ENCODE data around the gene PHF1. TPM values are rescaled to one million over a fixed set of nuclear protein-coding genes. Genes with fewer than 3 reads are reported as not detected.
"Not testable (repeated sequence)": the region's sequence is repeated elsewhere in the genome, so short reads cannot be mapped to it uniquely, and the experiment has no call there.

PHF1 gene
- total and polyA plus RNA-seq, 10 donors: 83.0 to 181 (median 105) TPM

- no peak for DNase-seq
- intact Hi-C loops (cut with DNase I; ENCODE audit: low total_unique reads): no loop called here
These were observed 17.8 kb upstream of the PHF1 start for GRCh38 chr6:33392979-33393378.

GRCh38 chr6:33397541-33397940 is 13.3 kb upstream of the PHF1 start:
- TF ChIP-seq CTCF (IDR thresholded peaks at IDR 0.05 in 8 of 11, conservative IDR thresholded peaks at IDR 0.05 in 3 of 11): no peak
- intact Hi-C loops (cut with DNase I; ENCODE audit: low total_unique reads): no loop called here
- Histone ChIP-seq H3K4me3 (no peak overlapping the region), H3K27ac (no peak overlapping the region), H3K27me3 (replicated peaks in 1 of 7) (no peaks in the 10 kb centered on the region), H3K9me3 (no peaks in the 10 kb centered on the region), H3K4me1 (peaks cover 0 to 20% (median 8%) of the 10 kb centered on the region in 6 donors), H3K36me3 (peaks cover 0 to 32% (median 0%) of the 10 kb centered on the region in 6 donors)
- no peak for DNase-seq
- WGBS, 5 donors: 84 to 100% (median 91%) methylated on average over 1 of the region's 1 CpG

More at GRCh38 chr6:33392979-33393378, 17.8 kb upstream of the PHF1 start:
- Histone ChIP-seq H3K27me3 (replicated peaks in 1 of 7) (no peaks in the 10 kb centered on the region), H3K27ac (no peak overlapping the region), H3K4me3 (peak overlapping the region in 3 of 8 donors; percentile 56 to 74 (median 60)), H3K4me1 (peaks cover 5 to 43% (median 29%) of the 10 kb centered on the region in 6 donors), H3K36me3 (no peaks in the 10 kb centered on the region), H3K9me3 (no peaks in the 10 kb centered on the region)
- TF ChIP-seq POLR2AphosphoS5 (IDR thresholded peaks at IDR 0.05) (no peak), CTCF (IDR thresholded peaks at IDR 0.05 in 8 of 11, conservative IDR thresholded peaks at IDR 0.05 in 3 of 11) (no peak), POLR2A (IDR thresholded peaks at IDR 0.05) (no peak)
- 47 to 60% (median 54%) methylated on average over 3 of the region's 3 CpGs for WGBS, 5 donors

- peaks cover 0 to 42% (median 0%) of the 10 kb centered on the region in 6 donors for H3K36me3 ChIP-seq
- 95 to 100% (median 97%) methylated on average over 3 of the region's 3 CpGs for WGBS, 5 donors
- intact Hi-C loops (cut with DNase I; ENCODE audit: low total_unique reads); H3K27me3 ChIP-seq (replicated peaks in 1 of 7); H3K4me3 ChIP-seq; DNase-seq; H3K27ac ChIP-seq; H3K9me3 ChIP-seq; H3K4me1 ChIP-seq: not testable (repeated sequence)
These were observed 12.2 kb upstream of the PHF1 start for GRCh38 chr6:33398601-33399000.

GRCh38 chr6:33399881-33400280 is 10.9 kb upstream of the PHF1 start:
- intact Hi-C loops (cut with DNase I; ENCODE audit: low total_unique reads); H3K9me3 ChIP-seq; DNase-seq; H3K4me1 ChIP-seq; H3K27ac ChIP-seq; H3K27me3 ChIP-seq (replicated peaks in 1 of 7); H3K4me3 ChIP-seq: not testable (repeated sequence)
- 94 to 99% (median 98%) methylated on average over 6 of the region's 6 CpGs for WGBS, 5 donors
- H3K36me3 ChIP-seq: peaks cover 0 to 55% (median 0%) of the 10 kb centered on the region in 6 donors

GRCh38 chr6:33404884-33405283 is 5.9 kb upstream of the PHF1 start:
- no peak for TF ChIP-seq CTCF (IDR thresholded peaks at IDR 0.05 in 8 of 11, conservative IDR thresholded peaks at IDR 0.05 in 3 of 11)
- no peak for TF ChIP-seq POLR2AphosphoS5 (IDR thresholded peaks at IDR 0.05)
- TF ChIP-seq POLR2A (IDR thresholded peaks at IDR 0.05): no peak
- H3K27me3 ChIP-seq (replicated peaks in 1 of 7): no peaks in the 10 kb centered on the region
- H3K36me3 ChIP-seq: peaks cover 0 to 57% (median 0%) of the 10 kb centered on the region in 6 donors
- DNase-seq: no peak
- no peaks in the 10 kb centered on the region for H3K9me3 ChIP-seq
- no peak overlapping the region for H3K4me3 ChIP-seq
- intact Hi-C loops (cut with DNase I; ENCODE audit: low total_unique reads): no loop called here
- peaks cover 0 to 15% (median 3%) of the 10 kb centered on the region in 6 donors for H3K4me1 ChIP-seq
- no peak overlapping the region for H3K27ac ChIP-seq
- 87 to 92% (median 90%) methylated on average over 12 to 17 of the region's 17 CpGs for WGBS, 5 donors
